HG03064 (cell line): ENCODE results near the gene CLCNKA.
"Not testable (repeated sequence)": the region's sequence is repeated elsewhere in the genome, so short reads cannot be mapped to it uniquely, and the experiment has no call there.

Experiments used
- ATAC-seq: cut with Tn5 transposase; IDR thresholded peaks from one replicate; pipeline ENCODE4 v1.9.1; 2021; ENCODE audit warnings: low read depth; ENCODE audit not compliant: unreplicated experiment

The CLCNKA gene

GRCh38 chr1:15997076-15997585 lies 24.7 kb upstream of the CLCNKA start:
- ATAC-seq, result no peak

- no peak for ATAC-seq
These were observed 24.1 kb upstream of the CLCNKA start for GRCh38 chr1:15997637-15998280.

GRCh38 chr1:15998929-15999328 lies 22.9 kb upstream of the CLCNKA start:
- ATAC-seq, result no peak

GRCh38 chr1:16001274-16001673 lies 20.6 kb upstream of the CLCNKA start:
- not testable (repeated sequence) for ATAC-seq

GRCh38 chr1:16005597-16005996 lies 16.2 kb upstream of the CLCNKA start:
- ATAC-seq, result no peak

- ATAC-seq, result no peak
These were observed 15.8 kb upstream of the CLCNKA start for GRCh38 chr1:16006010-16006409.

- no peak for ATAC-seq
These were observed 15.0 kb upstream of the CLCNKA start for GRCh38 chr1:16006552-16007485.

GRCh38 chr1:16007671-16008341 lies 14.0 kb upstream of the CLCNKA start:
- no peak for ATAC-seq

GRCh38 chr1:16009030-16009460 lies 12.8 kb upstream of the CLCNKA start:
- no peak for ATAC-seq

GRCh38 chr1:16009678-16010077 lies 12.2 kb upstream of the CLCNKA start:
- ATAC-seq, result no peak

GRCh38 chr1:16010837-16011236 lies 11.0 kb upstream of the CLCNKA start:
- no peak for ATAC-seq

- ATAC-seq, result no peak
These were observed 9.8 kb upstream of the CLCNKA start for GRCh38 chr1:16011936-16012589.

- ATAC-seq, result no peak
These were observed 9.1 kb upstream of the CLCNKA start for GRCh38 chr1:16012590-16013219.

- no peak for ATAC-seq
These were observed 8.5 kb upstream of the CLCNKA start for GRCh38 chr1:16013220-16013907.

- no peak for ATAC-seq
These were observed 8.0 kb upstream of the CLCNKA start for GRCh38 chr1:16013908-16014258.

GRCh38 chr1:16014509-16015482 lies 7.0 kb upstream of the CLCNKA start:
- no peak for ATAC-seq

GRCh38 chr1:16015491-16015890 lies 6.3 kb upstream of the CLCNKA start:
- no peak for ATAC-seq
